Measurements from ENCODE around the gene LAPTM5. TPM values are rescaled to one million over a fixed set of nuclear protein-coding genes. Genes with fewer than 3 reads are reported as not detected.

LAPTM5 gene
- total and polyA plus RNA-seq, 8 donors: 3.7 to 80.5 (median 10.9) TPM

GRCh38 chr1:30750731-30751291 lies 6.8 kb downstream of the LAPTM5 start:
- DNase-seq (peak in 1 of 6 donors; percentile 36), ATAC-seq (no peak), FAIRE-seq (no peak)
- no peaks in the 10 kb centered on the region for H3K27me3 ChIP-seq
- H3K9me3 ChIP-seq: no peaks in the 10 kb centered on the region
- no peak for TF ChIP-seq CTCF (IDR thresholded peaks at IDR 0.05)
- H3K4me3 ChIP-seq: no peak overlapping the region
- peaks cover 0 to 8% (median 0%) of the 10 kb centered on the region in 3 donors for H3K4me1 ChIP-seq
- 72 to 82% methylated on average over 10 of the region's 10 CpGs for WGBS, 2 donors
- intact Hi-C loops (cut with DNase I): no loop called here
- H3K27ac ChIP-seq: no peak overlapping the region
- no peaks in the 10 kb centered on the region for H3K36me3 ChIP-seq

GRCh38 chr1:30749691-30750583 lies 7.6 kb downstream of the LAPTM5 start:
- ATAC-seq (no peak), FAIRE-seq (no peak), DNase-seq (peak in 1 of 6 donors; percentile 19)
- no peak for TF ChIP-seq CTCF (IDR thresholded peaks at IDR 0.05)
- Histone ChIP-seq H3K9me3 (no peaks in the 10 kb centered on the region), H3K4me1 (peaks cover 0 to 8% (median 0%) of the 10 kb centered on the region in 3 donors), H3K27me3 (no peaks in the 10 kb centered on the region), H3K27ac (no peak overlapping the region), H3K4me3 (no peak overlapping the region), H3K36me3 (no peaks in the 10 kb centered on the region)
- 70 to 76% methylated on average over 23 of the region's 23 CpGs for WGBS, 2 donors
- intact Hi-C loops (cut with DNase I): no loop called here

- Histone ChIP-seq H3K36me3 (no peaks in the 10 kb centered on the region), H3K4me1 (peaks cover 0 to 8% (median 0%) of the 10 kb centered on the region in 3 donors), H3K27ac (no peak overlapping the region), H3K9me3 (no peaks in the 10 kb centered on the region), H3K27me3 (no peaks in the 10 kb centered on the region), H3K4me3 (no peak overlapping the region)
- TF ChIP-seq CTCF (IDR thresholded peaks at IDR 0.05): no peak
- intact Hi-C loops (cut with DNase I): no loop called here
- 64 to 65% methylated on average over 16 of the region's 16 CpGs for WGBS, 2 donors
- DNase-seq: peak in 1 of 6 donors; percentile 28
- ATAC-seq: no peak
- no peak for FAIRE-seq
Measured at GRCh38 chr1:30748699-30749401, 8.7 kb downstream of the LAPTM5 start.

- H3K4me1 ChIP-seq: peaks cover 0 to 8% (median 0%) of the 10 kb centered on the region in 3 donors
- FAIRE-seq: no peak
- no peaks in the 10 kb centered on the region for H3K36me3 ChIP-seq
- no peak overlapping the region for H3K27ac ChIP-seq
- no peaks in the 10 kb centered on the region for H3K27me3 ChIP-seq
- no peaks in the 10 kb centered on the region for H3K9me3 ChIP-seq
- TF ChIP-seq CTCF (IDR thresholded peaks at IDR 0.05): no peak
- peak in 1 of 6 donors; percentile 12 for DNase-seq
- 54 to 57% methylated on average over 9 of the region's 9 CpGs for WGBS, 2 donors
- ATAC-seq: no peak
- intact Hi-C loops (cut with DNase I): no loop called here
- H3K4me3 ChIP-seq: no peak overlapping the region
Measured at GRCh38 chr1:30748098-30748698, 9.4 kb downstream of the LAPTM5 start.
